Measurements from ENCODE around the gene APCDD1L. TPM values are rescaled to one million over a fixed set of nuclear protein-coding genes. Genes with fewer than 3 reads are reported as not detected.
"Not testable (repeated sequence)": the region's sequence is repeated elsewhere in the genome, so short reads cannot be mapped to it uniquely, and the experiment has no call there.

The APCDD1L gene
- total RNA-seq, 1 donor from 2014 or later, result not detected

- Mint-ChIP-seq H3K27me3 (ENCODE audit: insufficient read depth) (no peaks in the 10 kb centered on the region), H3K4me3 (no peak overlapping the region), H3K36me3 (ENCODE audit: low read depth) (peaks cover 46% of the 10 kb centered on the region), H3K27ac (no peak overlapping the region), H3K9me3 (no peaks in the 10 kb centered on the region), H3K4me1 (ENCODE audit: low read depth) (peaks cover 34% of the 10 kb centered on the region)
- intact Hi-C loops (cut with micrococcal nuclease), result no loop called here
- no peak for DNase-seq (ENCODE audit: low spot score)
These were observed 75.0 kb downstream of the APCDD1L start for GRCh38 chr20:58440021-58440767.

GRCh38 chr20:58438970-58439808 lies 76.0 kb downstream of the APCDD1L start:
- Mint-ChIP-seq H3K9me3 (no peaks in the 10 kb centered on the region), H3K27ac (peak overlapping the region; percentile 9), H3K27me3 (ENCODE audit: insufficient read depth) (no peaks in the 10 kb centered on the region), H3K36me3 (ENCODE audit: low read depth) (peaks cover 40% of the 10 kb centered on the region), H3K4me1 (ENCODE audit: low read depth) (peaks cover 28% of the 10 kb centered on the region), H3K4me3 (no peak overlapping the region)
- DNase-seq (ENCODE audit: low spot score), result no peak
- intact Hi-C loops (cut with micrococcal nuclease), result no loop called here

- Mint-ChIP-seq H3K27ac (no peak overlapping the region), H3K9me3 (no peaks in the 10 kb centered on the region), H3K4me3 (no peak overlapping the region), H3K4me1 (ENCODE audit: low read depth) (peaks cover 43% of the 10 kb centered on the region), H3K27me3 (ENCODE audit: insufficient read depth) (no peaks in the 10 kb centered on the region), H3K36me3 (ENCODE audit: low read depth) (peaks cover 30% of the 10 kb centered on the region)
- intact Hi-C loops (cut with micrococcal nuclease), result no loop called here
- no peak for DNase-seq (ENCODE audit: low spot score)
These were observed 78.1 kb downstream of the APCDD1L start for GRCh38 chr20:58436868-58437645.

- DNase-seq (ENCODE audit: low spot score), result no peak
- Mint-ChIP-seq H3K27me3 (ENCODE audit: insufficient read depth) (no peaks in the 10 kb centered on the region), H3K9me3 (no peaks in the 10 kb centered on the region), H3K36me3 (ENCODE audit: low read depth) (peaks cover 32% of the 10 kb centered on the region), H3K27ac (no peak overlapping the region), H3K4me1 (ENCODE audit: low read depth) (peaks cover 41% of the 10 kb centered on the region), H3K4me3 (no peak overlapping the region)
- intact Hi-C loops (cut with micrococcal nuclease), result no loop called here
These were observed 80.0 kb downstream of the APCDD1L start for GRCh38 chr20:58435237-58435636.

- intact Hi-C loops (cut with micrococcal nuclease), result no loop called here
- Mint-ChIP-seq H3K4me1 (ENCODE audit: low read depth) (peaks cover 38% of the 10 kb centered on the region), H3K36me3 (ENCODE audit: low read depth) (peaks cover 34% of the 10 kb centered on the region), H3K9me3 (no peaks in the 10 kb centered on the region), H3K27me3 (ENCODE audit: insufficient read depth) (no peaks in the 10 kb centered on the region), H3K27ac (no peak overlapping the region), H3K4me3 (no peak overlapping the region)
- no peak for DNase-seq (ENCODE audit: low spot score)
These were observed 80.9 kb downstream of the APCDD1L start for GRCh38 chr20:58434326-58434725.

GRCh38 chr20:58433759-58434158 lies 81.4 kb downstream of the APCDD1L start:
- H3K36me3 Mint-ChIP-seq (ENCODE audit: low read depth), result peaks cover 35% of the 10 kb centered on the region
- H3K4me3 Mint-ChIP-seq, result no peak overlapping the region
- peaks cover 40% of the 10 kb centered on the region for H3K4me1 Mint-ChIP-seq (ENCODE audit: low read depth)
- no peaks in the 10 kb centered on the region for H3K9me3 Mint-ChIP-seq
- no peak overlapping the region for H3K27ac Mint-ChIP-seq
- no peaks in the 10 kb centered on the region for H3K27me3 Mint-ChIP-seq (ENCODE audit: insufficient read depth)
- no peak for DNase-seq (ENCODE audit: low spot score)
- intact Hi-C loops (cut with micrococcal nuclease), result no loop called here

GRCh38 chr20:58433029-58433647 lies 82.1 kb downstream of the APCDD1L start:
- Mint-ChIP-seq H3K4me1 (ENCODE audit: low read depth) (peaks cover 42% of the 10 kb centered on the region), H3K27ac (no peak overlapping the region), H3K9me3 (no peaks in the 10 kb centered on the region), H3K36me3 (ENCODE audit: low read depth) (peaks cover 38% of the 10 kb centered on the region), H3K4me3 (no peak overlapping the region), H3K27me3 (ENCODE audit: insufficient read depth) (no peaks in the 10 kb centered on the region)
- DNase-seq (ENCODE audit: low spot score), result no peak
- intact Hi-C loops (cut with micrococcal nuclease), result no loop called here

GRCh38 chr20:58432186-58432954 lies 82.8 kb downstream of the APCDD1L start:
- Mint-ChIP-seq H3K4me3 (no peak overlapping the region), H3K9me3 (no peaks in the 10 kb centered on the region), H3K27ac (no peak overlapping the region), H3K27me3 (ENCODE audit: insufficient read depth) (no peaks in the 10 kb centered on the region), H3K4me1 (ENCODE audit: low read depth) (peaks cover 42% of the 10 kb centered on the region), H3K36me3 (ENCODE audit: low read depth) (peaks cover 32% of the 10 kb centered on the region)
- intact Hi-C loops (cut with micrococcal nuclease), result no loop called here
- no peak for DNase-seq (ENCODE audit: low spot score)

GRCh38 chr20:58431134-58431533 lies 84.1 kb downstream of the APCDD1L start:
- peaks cover 28% of the 10 kb centered on the region for H3K36me3 Mint-ChIP-seq (ENCODE audit: low read depth)
- DNase-seq (ENCODE audit: low spot score), result no peak
- H3K27me3 Mint-ChIP-seq (ENCODE audit: insufficient read depth), result no peaks in the 10 kb centered on the region
- H3K4me1 Mint-ChIP-seq (ENCODE audit: low read depth), result peaks cover 42% of the 10 kb centered on the region
- H3K9me3 Mint-ChIP-seq, result no peaks in the 10 kb centered on the region
- no peak overlapping the region for H3K27ac Mint-ChIP-seq
- intact Hi-C loops (cut with micrococcal nuclease), result no loop called here
- H3K4me3 Mint-ChIP-seq, result no peak overlapping the region

GRCh38 chr20:58429303-58429702 lies 85.9 kb downstream of the APCDD1L start:
- intact Hi-C loops (cut with micrococcal nuclease), result no loop called here
- no peak overlapping the region for H3K4me3 Mint-ChIP-seq
- no peak for DNase-seq (ENCODE audit: low spot score)
- no peaks in the 10 kb centered on the region for H3K27me3 Mint-ChIP-seq (ENCODE audit: insufficient read depth)
- H3K27ac Mint-ChIP-seq, result no peak overlapping the region
- H3K9me3 Mint-ChIP-seq, result peaks cover 3% of the 10 kb centered on the region
- peaks cover 34% of the 10 kb centered on the region for H3K4me1 Mint-ChIP-seq (ENCODE audit: low read depth)
- peaks cover 23% of the 10 kb centered on the region for H3K36me3 Mint-ChIP-seq (ENCODE audit: low read depth)

- DNase-seq (ENCODE audit: low spot score), result no peak
- peaks cover 3% of the 10 kb centered on the region for H3K9me3 Mint-ChIP-seq
- H3K4me3 Mint-ChIP-seq, result no peak overlapping the region
- H3K36me3 Mint-ChIP-seq (ENCODE audit: low read depth), result peaks cover 25% of the 10 kb centered on the region
- H3K27me3 Mint-ChIP-seq (ENCODE audit: insufficient read depth), result no peaks in the 10 kb centered on the region
- peaks cover 27% of the 10 kb centered on the region for H3K4me1 Mint-ChIP-seq (ENCODE audit: low read depth)
- no peak overlapping the region for H3K27ac Mint-ChIP-seq
- intact Hi-C loops (cut with micrococcal nuclease), result no loop called here
These were observed 86.8 kb downstream of the APCDD1L start for GRCh38 chr20:58428364-58428763.

- H3K27ac Mint-ChIP-seq; DNase-seq (ENCODE audit: low spot score); H3K4me3 Mint-ChIP-seq; H3K27me3 Mint-ChIP-seq (ENCODE audit: insufficient read depth); intact Hi-C loops (cut with micrococcal nuclease); H3K9me3 Mint-ChIP-seq: not testable (repeated sequence)
- Mint-ChIP-seq H3K36me3 (ENCODE audit: low read depth) (peaks cover 25% of the 10 kb centered on the region), H3K4me1 (ENCODE audit: low read depth) (peaks cover 19% of the 10 kb centered on the region)
These were observed 87.6 kb downstream of the APCDD1L start for GRCh38 chr20:58427571-58427970.

Measured in activated T-helper 1 cell treated with anti-CD3 and anti-CD28 coated beads, Interleukin-12 subunit alpha, Interleukin-12 subunit beta, Interleukin-2, Interleukin-4 antibody, amounts not matched to agents 30 ng/mL and 10 ng/mL and 1 ng/mL, durations not matched to agents 14 hours and 24 hours and 36 hours (primary cell).